HepG2 (cell line): ENCODE results near the gene EARS2. TPM values are rescaled to one million over a fixed set of nuclear protein-coding genes. Genes with fewer than 3 reads are reported as not detected.
A peak's percentile ranks its signal among the peaks of the same experiment; 100 is the strongest.

Experiments
- ATF1 ChIP-seq: IDR thresholded peaks from 2 replicates; pipeline ENCODE4 v1.6.1; 2016; ENCODE audit warnings: mild to moderate bottlenecking, control low read depth
- CREM ChIP-seq, 2 experiments: sonication (generic) in 1 of 2; formaldehyde crosslinking in 1 of 2; IDR thresholded peaks; 2 replicates each; pipeline versions ENCODE4 v1.4.0 to v1.6.1; 2016 to 2020; ENCODE audit warnings: antibody characterized with exemption in 1 of 2, mild to moderate bottlenecking in 1 of 2, missing genetic modification reagents in 1 of 2
- HBP1 ChIP-seq: IDR thresholded peaks from 2 replicates; pipeline ENCODE4 v1.6.1; 2016; ENCODE audit warnings: low read depth, control low read depth
- HNF1A ChIP-seq, 2 experiments: sonication (generic) in 1 of 2; formaldehyde crosslinking in 1 of 2; IDR thresholded peaks; 2 replicates each; pipeline versions ENCODE4 v1.4.0 to v1.6.1; 2016 to 2020; ENCODE audit warnings: borderline replicate concordance in 1 of 2, low read depth in 1 of 2, mild to moderate bottlenecking in 1 of 2, missing genetic modification reagents in 1 of 2
- PAX8 ChIP-seq: sonication (generic); formaldehyde crosslinking; IDR thresholded peaks from 2 replicates; pipeline ENCODE4 v1.8.0; 2022; ENCODE audit warnings: mild to moderate bottlenecking, missing genetic modification reagents, borderline replicate concordance
- POLR2AphosphoS2 ChIP-seq: IDR thresholded peaks from 2 replicates; pipeline ENCODE4 v1.6.1; 2011; ENCODE audit warnings: low read depth, low read length, improper control_type of control experiment
- REL ChIP-seq: sonication (generic); formaldehyde crosslinking; conservative IDR thresholded peaks from 2 replicates; pipeline ENCODE4 v1.8.0; 2022; ENCODE audit warnings: mild to moderate bottlenecking, missing genetic modification reagents, moderate library complexity
- SALL1 ChIP-seq: sonication (generic); formaldehyde crosslinking; IDR thresholded peaks from 2 replicates; pipeline ENCODE4 v1.8.0; 2022; ENCODE audit warnings: mild to moderate bottlenecking, missing genetic modification reagents
- TEAD2 ChIP-seq: sonication (generic); formaldehyde crosslinking; IDR thresholded peaks from 2 replicates; pipeline ENCODE4 v1.9.0; 2021; ENCODE audit warnings: missing genetic modification reagents
- TRIM24 ChIP-seq: sonication (generic); formaldehyde crosslinking; IDR thresholded peaks from 2 replicates; pipeline ENCODE4 v1.8.0; 2022; ENCODE audit warnings: mild to moderate bottlenecking, missing genetic modification reagents
- ZBTB2 ChIP-seq: sonication (generic); formaldehyde crosslinking; IDR thresholded peaks from 2 replicates; pipeline ENCODE4 v1.8.0; 2022; ENCODE audit warnings: low read depth, missing genetic modification reagents
- ZNF282 ChIP-seq: fragments of 450-650 bp; IDR thresholded peaks from 2 replicates; pipeline ENCODE4 v1.6.1; 2018; ENCODE audit not compliant: partially characterized antibody
- ZNF83 ChIP-seq: sonication (generic); formaldehyde crosslinking; IDR thresholded peaks from 2 replicates; pipeline ENCODE4 v1.4.0; 2020; ENCODE audit warnings: missing genetic modification reagents, mild to moderate bottlenecking, borderline replicate concordance
- polyA plus RNA-seq, 8 experiments: library from polyadenylated mRNA; depleted of rRNA in 3 of 8; stranded (reverse) in 7 of 8; unstranded in 1 of 8; fragments of >200 nt; fragmentation: Illumina TruSeq in 4 of 8; extraction: Trizol in 4 of 8; gene quantifications; 2 replicates each; pipeline versions ENCODE4 v1.2.1 to v1.2.3, GENCODE V29; 2011 to 2016; ENCODE audit warnings: low read depth in 4 of 8, missing spikeins in 1 of 8, mixed read lengths in 1 of 8; ENCODE audit not compliant: insufficient read depth in 1 of 8
- total RNA-seq, 5 experiments: library from RNA; depleted of rRNA; stranded (reverse); fragments of >200 nt; fragmentation: Illumina TruSeq; extraction: Trizol; gene quantifications; 2 replicates each; pipeline ENCODE4 v1.2.3, GENCODE V29; 2016; ENCODE audit warnings: low read depth in 1 of 5
- TF ChIP-seq, protein P1 (sequence below): IDR thresholded peaks from 2 replicates; pipeline ENCODE4 v1.6.1; 2018; ENCODE audit warnings: missing genetic modification reagents, mild to moderate bottlenecking, missing compliant biosample characterization
- TF ChIP-seq, protein P2 (sequence below): sonication (generic); formaldehyde crosslinking; conservative IDR thresholded peaks from 2 replicates; pipeline ENCODE4 v1.4.0; 2020; ENCODE audit warnings: missing genetic modification reagents
- TF ChIP-seq, protein P3 (sequence below): fragments of 450-650 bp; IDR thresholded peaks from 2 replicates; pipeline ENCODE4 v1.6.1; 2017; ENCODE audit warnings: mild to moderate bottlenecking

Gene EARS2
- total and polyA plus RNA-seq, 2 of the 13 experiments (the other 11 are each of a cell fraction or from before 2014, with no cell fraction given) = 49.4 to 80.4 TPM

DNA sequence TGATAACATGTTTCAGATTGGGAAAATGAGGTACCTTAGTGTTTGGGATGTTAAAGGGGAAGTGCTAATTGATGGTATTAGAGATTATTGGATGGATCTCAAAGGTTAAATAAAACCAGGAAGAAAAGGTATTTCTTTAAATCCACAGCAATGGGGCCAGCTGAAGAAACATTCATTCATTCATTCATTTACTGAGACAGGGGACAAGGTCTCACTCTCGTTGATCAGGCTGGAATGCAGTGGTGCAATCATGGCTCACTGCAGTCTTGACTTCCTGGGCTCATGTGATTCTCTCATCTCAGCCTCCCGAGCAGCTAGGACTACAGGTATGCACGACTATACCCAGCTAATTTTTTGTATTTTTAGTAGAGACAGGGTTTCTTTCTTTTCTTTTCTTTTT lies 19.8 kb downstream of the EARS2 start (continued):
- TF ChIP-seq HNF1A (IDR thresholded peaks at IDR 0.05; ENCODE audit: low read depth) (no peak), HNF1A (CRISPR knock-in tag; IDR thresholded peaks at IDR 0.05; ENCODE audit: borderline replicate concordance) (no peak), ZBTB2 (no peak), SALL1 (CRISPR knock-in tag) (0 out of 2 replicates have a peak, but pooled peaks have one; percentile 26), POLR2AphosphoS2 (no peak), ATF1 (CRISPR knock-in tag) (no peak), CREM (IDR thresholded peaks at IDR 0.05) (no peak), CREM (CRISPR knock-in tag; IDR thresholded peaks at IDR 0.05) (no peak), HBP1 (peak; percentile 59; the same call in 1 of the 2 replicates), PAX8 (no peak), REL (CRISPR knock-in tag) (no peak), ZNF282 (no peak), TEAD2 (no peak), TRIM24 (CRISPR knock-in tag) (no peak), ZNF83 (CRISPR knock-in tag) (no peak)
- TF ChIP-seq, protein P1, sequence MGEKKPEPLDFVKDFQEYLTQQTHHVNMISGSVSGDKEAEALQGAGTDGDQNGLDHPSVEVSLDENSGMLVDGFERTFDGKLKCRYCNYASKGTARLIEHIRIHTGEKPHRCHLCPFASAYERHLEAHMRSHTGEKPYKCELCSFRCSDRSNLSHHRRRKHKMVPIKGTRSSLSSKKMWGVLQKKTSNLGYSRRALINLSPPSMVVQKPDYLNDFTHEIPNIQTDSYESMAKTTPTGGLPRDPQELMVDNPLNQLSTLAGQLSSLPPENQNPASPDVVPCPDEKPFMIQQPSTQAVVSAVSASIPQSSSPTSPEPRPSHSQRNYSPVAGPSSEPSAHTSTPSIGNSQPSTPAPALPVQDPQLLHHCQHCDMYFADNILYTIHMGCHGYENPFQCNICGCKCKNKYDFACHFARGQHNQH (CRISPR knock-in tag) = peak; percentile 48
- TF ChIP-seq, protein P2, sequence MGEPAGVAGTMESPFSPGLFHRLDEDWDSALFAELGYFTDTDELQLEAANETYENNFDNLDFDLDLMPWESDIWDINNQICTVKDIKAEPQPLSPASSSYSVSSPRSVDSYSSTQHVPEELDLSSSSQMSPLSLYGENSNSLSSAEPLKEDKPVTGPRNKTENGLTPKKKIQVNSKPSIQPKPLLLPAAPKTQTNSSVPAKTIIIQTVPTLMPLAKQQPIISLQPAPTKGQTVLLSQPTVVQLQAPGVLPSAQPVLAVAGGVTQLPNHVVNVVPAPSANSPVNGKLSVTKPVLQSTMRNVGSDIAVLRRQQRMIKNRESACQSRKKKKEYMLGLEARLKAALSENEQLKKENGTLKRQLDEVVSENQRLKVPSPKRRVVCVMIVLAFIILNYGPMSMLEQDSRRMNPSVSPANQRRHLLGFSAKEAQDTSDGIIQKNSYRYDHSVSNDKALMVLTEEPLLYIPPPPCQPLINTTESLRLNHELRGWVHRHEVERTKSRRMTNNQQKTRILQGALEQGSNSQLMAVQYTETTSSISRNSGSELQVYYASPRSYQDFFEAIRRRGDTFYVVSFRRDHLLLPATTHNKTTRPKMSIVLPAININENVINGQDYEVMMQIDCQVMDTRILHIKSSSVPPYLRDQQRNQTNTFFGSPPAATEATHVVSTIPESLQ (CRISPR knock-in tag) = no peak
- TF ChIP-seq, protein P3, sequence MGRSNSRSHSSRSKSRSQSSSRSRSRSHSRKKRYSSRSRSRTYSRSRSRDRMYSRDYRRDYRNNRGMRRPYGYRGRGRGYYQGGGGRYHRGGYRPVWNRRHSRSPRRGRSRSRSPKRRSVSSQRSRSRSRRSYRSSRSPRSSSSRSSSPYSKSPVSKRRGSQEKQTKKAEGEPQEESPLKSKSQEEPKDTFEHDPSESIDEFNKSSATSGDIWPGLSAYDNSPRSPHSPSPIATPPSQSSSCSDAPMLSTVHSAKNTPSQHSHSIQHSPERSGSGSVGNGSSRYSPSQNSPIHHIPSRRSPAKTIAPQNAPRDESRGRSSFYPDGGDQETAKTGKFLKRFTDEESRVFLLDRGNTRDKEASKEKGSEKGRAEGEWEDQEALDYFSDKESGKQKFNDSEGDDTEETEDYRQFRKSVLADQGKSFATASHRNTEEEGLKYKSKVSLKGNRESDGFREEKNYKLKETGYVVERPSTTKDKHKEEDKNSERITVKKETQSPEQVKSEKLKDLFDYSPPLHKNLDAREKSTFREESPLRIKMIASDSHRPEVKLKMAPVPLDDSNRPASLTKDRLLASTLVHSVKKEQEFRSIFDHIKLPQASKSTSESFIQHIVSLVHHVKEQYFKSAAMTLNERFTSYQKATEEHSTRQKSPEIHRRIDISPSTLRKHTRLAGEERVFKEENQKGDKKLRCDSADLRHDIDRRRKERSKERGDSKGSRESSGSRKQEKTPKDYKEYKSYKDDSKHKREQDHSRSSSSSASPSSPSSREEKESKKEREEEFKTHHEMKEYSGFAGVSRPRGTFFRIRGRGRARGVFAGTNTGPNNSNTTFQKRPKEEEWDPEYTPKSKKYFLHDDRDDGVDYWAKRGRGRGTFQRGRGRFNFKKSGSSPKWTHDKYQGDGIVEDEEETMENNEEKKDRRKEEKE = no peak
